ENCODE measurements around the gene INHBE. TPM values are rescaled to one million over a fixed set of nuclear protein-coding genes. Genes with fewer than 3 reads are reported as not detected.

The INHBE gene
- 0.23 TPM for total RNA-seq

DNA sequence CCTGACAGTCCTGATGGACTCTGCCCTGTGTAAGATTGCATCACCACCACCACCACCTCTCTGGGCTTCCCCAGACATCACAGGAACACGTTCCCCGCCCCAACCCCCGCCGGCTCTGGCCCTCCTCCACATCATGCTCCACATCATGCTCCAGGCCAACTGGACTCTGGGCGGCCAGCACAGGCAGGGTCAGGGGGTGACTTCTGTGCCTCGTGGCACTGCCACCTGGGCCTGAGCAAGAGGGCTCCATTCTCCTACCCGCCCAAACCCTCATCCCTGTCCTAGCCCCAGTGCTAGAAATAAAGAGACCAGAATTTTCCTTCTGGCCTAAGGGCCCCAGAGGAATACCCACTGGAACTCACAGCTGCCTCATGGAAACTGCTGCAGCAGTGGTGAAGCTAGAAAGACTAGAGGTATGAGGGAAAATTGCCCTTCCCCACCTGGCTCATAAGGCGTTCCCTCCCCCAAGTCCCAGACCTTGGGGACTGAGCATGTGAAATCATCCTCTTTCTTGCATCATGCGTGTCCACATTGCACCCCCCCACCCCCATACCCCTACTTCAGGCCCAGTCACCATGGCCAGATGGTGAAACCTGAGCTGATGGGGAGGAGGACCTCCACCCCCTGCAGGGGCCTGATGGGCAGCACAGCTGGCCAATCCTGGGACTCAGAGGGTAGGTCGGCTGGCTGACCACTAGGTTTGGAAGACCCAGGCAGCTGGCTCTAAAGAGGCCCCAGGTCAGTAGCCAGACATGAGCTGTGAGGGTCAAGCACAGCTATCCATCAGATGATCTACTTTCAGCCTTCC lies at the start of gene INHBE:
Gene INHBE (plus strand): TSS at position 742 of the 808 bp plus-strand sequence. CDS start 230 bp downstream, outside the sequence.

DNA sequence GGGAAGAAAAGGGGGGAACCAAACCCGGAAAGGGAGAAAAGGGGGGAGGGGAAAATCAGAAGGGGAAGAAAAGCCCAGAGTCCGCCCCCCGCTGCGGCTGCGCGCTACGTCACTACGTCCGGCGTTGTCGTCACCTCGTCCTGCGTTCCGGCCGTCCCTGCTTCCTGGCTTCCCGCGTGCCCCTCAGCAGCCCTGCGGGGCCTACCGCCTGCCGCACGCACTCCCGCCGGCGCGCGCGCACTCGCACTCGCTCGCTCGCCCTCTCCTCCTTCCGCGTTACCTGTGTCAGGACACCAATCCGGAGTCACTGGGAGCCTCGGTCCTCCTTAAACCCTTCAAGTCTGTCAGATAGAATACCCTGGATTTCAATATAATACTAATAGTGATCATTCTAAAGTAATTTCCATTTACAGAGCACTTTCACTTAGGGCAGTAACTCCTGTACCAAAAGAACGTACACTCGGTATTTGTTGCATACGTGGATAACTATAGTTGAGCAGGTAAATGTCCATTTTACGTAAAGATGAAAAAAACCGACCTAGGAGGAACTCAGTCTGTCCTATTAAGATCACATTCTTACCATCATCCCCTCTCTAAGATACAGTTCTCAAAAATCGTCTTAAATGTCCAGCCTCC lies 24.1 kb upstream of the INHBE start, which contains the start of gene R3HDM2:
Gene R3HDM2 (minus strand): TSS at position 113 of the 636 bp plus-strand sequence. CDS start 120,615 bp downstream, outside the sequence.

GRCh38 chr12:57434517-57435223 lies 20.4 kb upstream of the INHBE start, which contains the start of gene INHBC:
Gene INHBC, plus strand, starts transcription at chr12:57434784. Its CDS starts 103 bp downstream, at chr12:57434887.

GRCh38 chr12:57459750-57460467 lies 4.8 kb downstream of the INHBE start, which contains the start of gene GLI1:
Gene GLI1, plus strand, starts transcription at chr12:57459785. Its CDS starts 3,907 bp downstream, at chr12:57463692.

DNA sequence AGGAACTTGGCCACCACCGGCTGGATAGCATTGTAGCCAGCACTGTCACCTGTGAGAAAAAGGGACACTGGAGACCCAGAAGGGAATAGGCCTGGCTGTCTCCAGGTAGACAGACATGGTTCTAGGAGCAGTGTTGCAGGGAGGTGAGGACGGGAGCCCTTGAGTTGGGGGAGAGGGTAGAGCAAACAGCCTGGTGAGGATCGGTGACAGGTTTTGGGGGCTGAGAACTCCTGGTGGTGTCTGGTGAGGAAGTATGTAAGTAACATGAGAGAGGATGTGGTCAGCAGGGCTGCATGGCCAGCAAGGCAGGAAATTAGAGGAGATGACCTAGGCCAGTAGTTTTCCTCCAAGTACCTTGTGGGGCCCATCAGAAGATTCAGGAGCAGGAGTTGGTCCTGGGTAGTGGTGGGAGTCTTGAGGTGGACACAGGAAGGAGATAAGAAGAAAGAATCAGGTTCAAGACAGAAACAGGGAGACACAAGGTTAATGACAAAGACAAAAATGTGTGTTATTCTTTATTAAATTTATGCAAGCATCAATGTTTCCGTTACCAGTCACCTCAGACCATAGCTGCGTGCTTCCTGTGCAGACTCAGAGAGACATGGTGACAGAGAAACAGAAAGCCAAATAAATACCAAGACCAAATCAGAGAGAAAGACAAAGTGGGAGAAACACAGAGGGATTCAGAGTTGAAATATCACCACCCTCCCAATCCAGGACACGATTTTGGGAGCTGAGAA lies 24.4 kb downstream of the INHBE start, which contains the start of gene ARHGAP9:
Gene ARHGAP9 (minus strand): TSS at position 491 of the 740 bp plus-strand sequence. CDS start 460 bp downstream, at position 31.

GRCh38 chr12:57487597-57488401 lies 32.7 kb downstream of the INHBE start, which contains the start of gene MARS1:
Gene MARS1, plus strand, starts transcription at chr12:57488068. Its CDS starts 23 bp downstream, at chr12:57488091.

Small RNA genes within 50 kb of the gene (small RNA-seq; reads per million reads assigned to genes)
- not detected for gene RNU6-879P (ENCODE audit: low replicate concordance)

Other genes with a start within 250 kb of the INHBE start
- 8.5 TPM for gene NXPH4, start 238.5 kb upstream of the INHBE start, total RNA-seq
- gene SHMT2, start 225.6 kb upstream of the INHBE start, total RNA-seq, result 77.4 TPM
- gene STAC3, start 204.1 kb upstream of the INHBE start, total RNA-seq, result 83.0 TPM
- 51.6 TPM for gene R3HDM2, start 24.3 kb upstream of the INHBE start, total RNA-seq
- 0.41 TPM for gene INHBC, start 20.5 kb upstream of the INHBE start, total RNA-seq
- 13.4 TPM for gene GLI1, start 4.5 kb downstream of the INHBE start, total RNA-seq
- gene ARHGAP9, start 24.6 kb downstream of the INHBE start, total RNA-seq, result 10.7 TPM
- 95.8 TPM for gene MARS1, start 32.8 kb downstream of the INHBE start, total RNA-seq
- gene DDIT3, start 65.2 kb downstream of the INHBE start, total RNA-seq, result 45.3 TPM
- gene MBD6, start 67.5 kb downstream of the INHBE start, total RNA-seq, result 32.7 TPM
- 85.7 TPM for gene DCTN2, start 91.9 kb downstream of the INHBE start, total RNA-seq
- 0.35 TPM for gene KIF5A, start 94.7 kb downstream of the INHBE start, total RNA-seq
- gene PIP4K2C, start 135.9 kb downstream of the INHBE start, total RNA-seq, result 22.2 TPM
- 44.4 TPM for gene DTX3, start 149.5 kb downstream of the INHBE start, total RNA-seq
- gene ARHGEF25, start 156.1 kb downstream of the INHBE start, total RNA-seq, result 29.2 TPM
- 1.3 TPM for gene B4GALNT1, start 177.9 kb downstream of the INHBE start, total RNA-seq
- gene OS9, start 238.8 kb downstream of the INHBE start, total RNA-seq, result 124 TPM